ENCODE results near the gene RHBDL3. TPM values are rescaled to one million over a fixed set of nuclear protein-coding genes. Genes with fewer than 3 reads are reported as not detected.

RHBDL3 gene
- total RNA-seq, 2 donors from 2014 or later = 0.26 to 0.66 TPM

GRCh38 chr17:32298721-32299579 is 33.3 kb downstream of the RHBDL3 start:
- Histone ChIP-seq H3K27ac (no peak overlapping the region), H3K4me3 (no peak overlapping the region), H3K36me3 (replicated peaks in 1 of 2; ENCODE audit: insufficient read depth in 1 of 2, low read depth in 2 of 2) (no peaks in the 10 kb centered on the region), H3K27me3 (no peaks in the 10 kb centered on the region), H3K4me1 (peaks cover 6% of the 10 kb centered on the region), H3K9me3 (no peaks in the 10 kb centered on the region)
- TF ChIP-seq POLR2A (IDR thresholded peaks at IDR 0.05) (no peak), CTCF (IDR thresholded peaks at IDR 0.05) (no peak)
- 59 to 62% methylated on average over 10 to 13 of the region's 13 CpGs for WGBS, 2 donors
- ATAC-seq (no peak), DNase-seq (no peak)
- intact Hi-C loops (cut with DNase I) = no loop called here

GRCh38 chr17:32299580-32300164 is 34.0 kb downstream of the RHBDL3 start:
- TF ChIP-seq CTCF (IDR thresholded peaks at IDR 0.05) (no peak), POLR2A (IDR thresholded peaks at IDR 0.05) (no peak)
- no peaks in the 10 kb centered on the region for H3K36me3 ChIP-seq (replicated peaks in 1 of 2; ENCODE audit: insufficient read depth in 1 of 2, low read depth in 2 of 2)
- no peak for DNase-seq
- peaks cover 6% of the 10 kb centered on the region for H3K4me1 ChIP-seq
- WGBS, 2 donors = 92 to 93% methylated on average over 7 of the region's 7 CpGs
- H3K4me3 ChIP-seq = no peak overlapping the region
- H3K27ac ChIP-seq = no peak overlapping the region
- ATAC-seq = no peak
- intact Hi-C loops (cut with DNase I) = no loop called here
- no peaks in the 10 kb centered on the region for H3K27me3 ChIP-seq
- H3K9me3 ChIP-seq = no peaks in the 10 kb centered on the region

- Histone ChIP-seq H3K9me3 (no peaks in the 10 kb centered on the region), H3K4me3 (no peak overlapping the region), H3K4me1 (peaks cover 6% of the 10 kb centered on the region), H3K36me3 (replicated peaks in 1 of 2; ENCODE audit: insufficient read depth in 1 of 2, low read depth in 2 of 2) (no peaks in the 10 kb centered on the region), H3K27ac (no peak overlapping the region), H3K27me3 (no peaks in the 10 kb centered on the region)
- intact Hi-C loops (cut with DNase I) = no loop called here
- ATAC-seq = no peak
- TF ChIP-seq POLR2A (IDR thresholded peaks at IDR 0.05) (no peak), CTCF (IDR thresholded peaks at IDR 0.05) (no peak)
- 79 to 81% methylated on average over 4 of the region's 4 CpGs for WGBS, 2 donors
- no peak for DNase-seq
Measured at GRCh38 chr17:32302037-32302436, 36.4 kb downstream of the RHBDL3 start.

GRCh38 chr17:32302860-32303649 is 37.4 kb downstream of the RHBDL3 start:
- Histone ChIP-seq H3K27me3 (no peaks in the 10 kb centered on the region), H3K4me1 (peaks cover 6% of the 10 kb centered on the region), H3K4me3 (no peak overlapping the region), H3K36me3 (replicated peaks in 1 of 2; ENCODE audit: insufficient read depth in 1 of 2, low read depth in 2 of 2) (no peaks in the 10 kb centered on the region), H3K27ac (peak overlapping the region in 3 of 4 donors; percentile 49 to 59 (median 55)), H3K9me3 (no peaks in the 10 kb centered on the region)
- TF ChIP-seq CTCF (IDR thresholded peaks at IDR 0.05) = no peak
- no peak for TF ChIP-seq POLR2A (IDR thresholded peaks at IDR 0.05)
- DNase-seq (peak in 3 of 4 donors; percentile 20 to 31 (median 30)), ATAC-seq (peak; percentile 53)
- intact Hi-C loops (cut with DNase I) = no loop called here
- WGBS, 2 donors = 54 to 77% methylated on average over 5 to 10 of the region's 10 CpGs
